ENCODE results near the gene DPY30. TPM values are rescaled to one million over a fixed set of nuclear protein-coding genes. Genes with fewer than 3 reads are reported as not detected.
"Not testable (repeated sequence)": the region's sequence is repeated elsewhere in the genome, so short reads cannot be mapped to it uniquely, and the experiment has no call there.

The DPY30 gene
- total and polyA plus RNA-seq, 12 donors, result 35.1 to 57.8 (median 43.6) TPM

- Histone ChIP-seq H3K9me3 (no peaks in the 10 kb centered on the region), H3K27ac (peak overlapping the region; percentile 90 to 98 (median 96)), H3K4me1 (peaks cover 0 to 39% (median 28%) of the 10 kb centered on the region in 9 donors), H3K27me3 (no peaks in the 10 kb centered on the region), H3K4me3 (peak overlapping the region in 9 of 10 donors; percentile 67 to 97 (median 87)), H3K36me3 (peaks cover 0 to 30% (median 0%) of the 10 kb centered on the region in 9 donors)
- 81 to 84% methylated on average over 5 of the region's 5 CpGs for WGBS, 2 donors
- intact Hi-C loops (cut with DNase I), result loop anchor here in 5 of 10 donors (1.0 to 10.0 kb wide), 5 partner anchors 27 to 88 kb away; partner anchors contain the start of genes SPAST (in 5 of the 5) and DPY30 (in 1 of the 5)
- no peak for TF ChIP-seq CTCF (IDR thresholded peaks at IDR 0.05)
- ATAC-seq (no peak), DNase-seq (no peak)
These were observed 28.1 kb downstream of the DPY30 start for GRCh38 chr2:32011485-32011960.

GRCh38 chr2:32010670-32011484 lies 28.7 kb downstream of the DPY30 start, which contains the start of gene MEMO1:
MEMO1 (minus strand) TSS chr2:32011008; CDS start chr2:32010247, 761 bp downstream.
- intact Hi-C loops (cut with DNase I), result loop anchor here in 5 of 10 donors (1.0 to 10.0 kb wide), 5 partner anchors 28 to 88 kb away; partner anchors contain the start of genes SPAST (in 5 of the 5) and DPY30 (in 1 of the 5)
- H3K9me3 ChIP-seq, result no peaks in the 10 kb centered on the region
- peaks cover 0 to 45% (median 28%) of the 10 kb centered on the region in 9 donors for H3K4me1 ChIP-seq
- H3K4me3 ChIP-seq, result peak within 1 kb of the TSS; percentile 67 to 97 (median 87)
- ATAC-seq, result peak; percentile 89 to 95 (median 94)
- DNase-seq, result peak; percentile 93 to 95
- peaks cover 0 to 23% (median 0%) of the 10 kb centered on the region in 9 donors for H3K36me3 ChIP-seq
- H3K27me3 ChIP-seq, result no peaks in the 10 kb centered on the region
- H3K27ac ChIP-seq, result peak within 1 kb of the TSS; percentile 90 to 98 (median 96)
- TF ChIP-seq CTCF (IDR thresholded peaks at IDR 0.05), result peak in 1 of 9 donors; percentile 12
- 1 to 2% methylated on average over 50 to 57 of the region's 57 CpGs for WGBS, 2 donors

GRCh38 chr2:32010280-32010669 lies 29.3 kb downstream of the DPY30 start:
- peak; percentile 62 to 69 for DNase-seq
- peak in 1 of 9 donors; percentile 3 for TF ChIP-seq CTCF (IDR thresholded peaks at IDR 0.05)
- Histone ChIP-seq H3K4me3 (peak overlapping the region; percentile 10 to 97 (median 87)), H3K27ac (peak overlapping the region; percentile 90 to 98 (median 96)), H3K4me1 (peaks cover 0 to 51% (median 28%) of the 10 kb centered on the region in 9 donors), H3K36me3 (peaks cover 0 to 17% (median 0%) of the 10 kb centered on the region in 9 donors)
- WGBS, 2 donors, result 1 to 2% methylated on average over 18 to 29 of the region's 43 CpGs
- intact Hi-C loops (cut with DNase I), result loop anchor here in 5 of 10 donors (2.0 to 10.0 kb wide), 4 partner anchors 29 to 55 kb away; partner anchors contain the start of genes SPAST (in 5 of the 5) and DPY30 (in 1 of the 5)
- ATAC-seq, result peak; percentile 76 to 90 (median 83)
- H3K27me3 ChIP-seq, H3K9me3 ChIP-seq: not testable (repeated sequence)

Data from heart right ventricle (tissue), 16 donors.